Adrenal gland (tissue), 5 donors: ENCODE measurements around the gene ATP4A.

ENCODE experiments used
- CTCF ChIP-seq, 6 experiments: fragments of 450-650 bp in 4 of 6; fragments of 200-600 bp in 2 of 6; sonication (generic) in 1 of 6; IDR thresholded peaks; 1 replicate in 5 of 6; 2 replicates in 1 of 6; pipeline versions ENCODE4 v1.5.1 to v1.8.0; 2016 to 2021; ENCODE audit warnings: antibody characterized with exemption in 6 of 6, mild to moderate bottlenecking in 2 of 6, moderate library complexity in 1 of 6
- POLR2A ChIP-seq, 2 donors: fragments of 450-650 bp; IDR thresholded peaks; one replicate each; pipeline ENCODE4 v1.6.1; 2017; ENCODE audit warnings: antibody characterized with exemption in 2 of 2, mild to moderate bottlenecking in 2 of 2, moderate library complexity in 1 of 2
- donor health status: DM: no; HTN: no; CAD: no.

- TF ChIP-seq CTCF (IDR thresholded peaks at IDR 0.05): no peak
- no peak for TF ChIP-seq POLR2A (IDR thresholded peaks at IDR 0.05)
Measured at GRCh38 chr19:35524181-35524837, 39.1 kb downstream of the ATP4A start.
